NAMALWA (cell line): ENCODE measurements around the gene TMC6.
"Not testable (repeated sequence)": the region's sequence is repeated elsewhere in the genome, so short reads cannot be mapped to it uniquely, and the experiment has no call there.

ENCODE experiments used
- DNase-seq: peaks from one replicate; pipeline ENCODE4 v3.0.0-alpha.2; 2015; ENCODE audit warnings: low spot score

Gene TMC6

DNA sequence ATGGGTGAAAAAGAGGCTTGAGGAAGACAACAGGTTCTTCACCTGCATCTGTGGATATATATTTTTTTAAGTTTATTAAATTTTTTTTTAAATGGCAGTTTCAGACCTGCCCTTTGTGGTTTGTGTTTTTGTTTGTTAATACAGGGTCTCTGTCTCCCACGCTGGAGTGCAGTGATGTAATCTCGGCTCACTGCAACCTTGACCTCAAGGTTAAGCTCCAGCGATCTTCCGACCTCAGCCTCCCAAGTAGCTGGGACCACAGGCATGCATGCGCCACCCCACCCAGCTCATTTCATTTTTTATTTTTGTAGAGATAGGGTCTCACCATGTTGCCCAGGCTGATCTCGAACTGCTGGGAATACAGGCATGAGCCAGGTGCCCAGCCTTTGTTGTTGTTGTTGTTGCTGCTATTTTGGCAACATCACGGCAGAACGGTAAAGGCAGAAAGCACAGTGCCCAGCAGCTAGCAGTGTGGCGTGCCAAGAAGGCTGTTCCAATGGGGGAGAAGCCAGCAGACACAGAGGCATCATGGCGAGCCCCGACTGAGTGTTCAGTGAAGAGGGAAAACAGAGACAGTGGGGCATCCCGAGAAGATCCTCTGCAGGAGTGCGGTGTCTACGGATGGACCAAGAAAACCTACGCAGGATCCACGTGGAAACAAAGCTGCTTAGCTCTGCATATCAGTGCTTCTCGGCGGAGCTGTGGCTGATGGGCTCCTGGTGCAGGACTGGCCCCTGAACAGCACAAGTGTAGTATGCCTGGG is 19.6 kb downstream of the TMC6 start:
- DNase-seq: no peak

DNA sequence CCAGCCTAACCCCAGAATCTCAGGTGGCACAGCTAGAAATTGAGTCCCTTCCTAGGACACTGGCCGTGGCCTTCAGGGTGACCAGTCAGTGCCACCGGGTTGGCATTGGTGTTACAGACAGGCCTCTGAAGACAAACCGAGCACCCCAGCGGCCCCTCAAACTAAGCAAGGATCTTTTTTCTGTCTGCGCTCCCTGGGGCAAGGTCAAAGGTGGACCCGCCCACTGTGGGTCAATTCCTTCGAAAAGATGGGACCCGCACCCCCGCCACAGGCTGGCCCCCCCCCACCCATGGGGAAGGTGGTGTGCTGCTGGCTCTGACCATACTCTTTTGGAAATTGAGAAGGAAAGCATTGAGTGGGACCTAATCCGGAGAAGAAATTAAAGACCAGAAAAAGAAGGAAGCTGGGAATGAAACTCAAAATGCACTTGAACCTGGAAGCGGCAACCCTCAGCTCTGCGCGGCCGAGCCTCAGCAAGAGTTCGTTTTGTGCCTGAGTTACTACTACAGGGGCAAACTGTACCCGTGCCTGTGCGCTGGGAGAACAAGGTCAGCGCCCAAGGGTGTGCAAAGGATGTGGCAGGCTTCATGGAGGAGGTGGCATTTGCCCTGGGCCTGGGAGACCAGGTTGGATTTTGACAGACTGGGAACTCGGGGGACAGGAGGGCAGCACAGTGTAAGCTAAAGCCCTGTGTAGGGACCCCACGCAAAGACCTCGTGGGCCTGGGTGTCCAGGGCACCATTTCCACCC is 20.4 kb downstream of the TMC6 start:
- DNase-seq: no peak

DNA sequence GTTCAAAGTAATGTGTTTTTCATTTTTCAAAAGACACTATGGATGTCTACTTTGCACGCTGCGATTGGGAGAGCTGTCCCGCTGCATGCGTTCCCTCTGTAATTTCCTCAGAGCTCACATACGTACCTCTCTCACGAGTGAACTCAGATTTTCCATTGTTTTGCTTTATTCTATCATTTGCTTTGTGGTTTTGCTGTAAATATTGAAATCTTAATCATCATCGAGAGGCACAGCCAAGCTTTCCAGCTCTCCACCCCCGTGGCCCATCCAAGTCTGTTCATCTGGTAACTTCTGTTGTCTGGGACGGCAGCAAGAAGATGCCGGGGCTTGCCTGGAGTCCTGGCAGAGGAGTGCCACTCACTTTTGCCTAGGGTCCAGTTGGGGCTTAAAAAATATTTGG is 21.1 kb downstream of the TMC6 start:
- DNase-seq: no peak

GRCh38 chr17:78106211-78106610 is 22.3 kb downstream of the TMC6 start:
- DNase-seq: no peak

DNA sequence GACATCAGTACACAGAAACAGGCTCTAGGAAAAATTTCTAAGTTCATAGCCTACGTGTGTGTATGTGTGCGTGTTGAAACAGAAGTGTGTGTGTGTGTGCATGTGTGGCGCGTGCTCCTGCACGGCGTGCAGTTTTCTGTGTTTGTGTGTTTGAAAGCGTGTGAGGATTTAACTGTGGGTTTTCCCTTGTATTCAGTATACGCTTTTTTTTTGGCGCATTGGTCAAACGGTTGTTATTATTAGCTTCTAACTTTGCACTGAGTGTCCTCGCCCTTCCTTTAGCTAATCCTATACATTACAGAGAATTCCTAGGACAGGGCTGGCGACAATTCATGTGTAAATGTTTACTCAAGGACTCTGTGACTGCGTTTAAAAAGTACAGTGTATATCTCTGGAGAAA is 23.0 kb downstream of the TMC6 start:
- no peak for DNase-seq

DNA sequence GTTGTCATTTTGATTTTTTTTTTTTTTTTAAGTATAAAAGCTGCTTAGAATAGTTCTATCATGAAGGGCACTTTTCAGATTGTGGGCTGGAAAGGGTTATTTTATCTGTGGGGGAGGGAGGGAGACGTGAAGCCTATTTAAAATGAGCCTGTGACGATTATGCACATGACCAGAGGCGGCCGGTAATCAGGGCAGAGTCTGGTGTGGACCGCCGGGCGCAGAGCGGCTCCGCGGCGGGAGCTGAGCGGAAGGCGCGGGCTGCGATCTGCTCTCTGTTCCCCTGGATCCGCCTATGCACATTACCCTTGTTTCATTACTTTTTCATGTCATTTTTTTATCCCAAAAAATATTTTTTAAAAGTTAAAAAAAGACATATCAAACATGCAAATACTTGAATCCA is 23.5 kb downstream of the TMC6 start:
- no peak for DNase-seq

GRCh38 chr17:78104540-78104941 is 24.0 kb downstream of the TMC6 start:
- DNase-seq: no peak

DNA sequence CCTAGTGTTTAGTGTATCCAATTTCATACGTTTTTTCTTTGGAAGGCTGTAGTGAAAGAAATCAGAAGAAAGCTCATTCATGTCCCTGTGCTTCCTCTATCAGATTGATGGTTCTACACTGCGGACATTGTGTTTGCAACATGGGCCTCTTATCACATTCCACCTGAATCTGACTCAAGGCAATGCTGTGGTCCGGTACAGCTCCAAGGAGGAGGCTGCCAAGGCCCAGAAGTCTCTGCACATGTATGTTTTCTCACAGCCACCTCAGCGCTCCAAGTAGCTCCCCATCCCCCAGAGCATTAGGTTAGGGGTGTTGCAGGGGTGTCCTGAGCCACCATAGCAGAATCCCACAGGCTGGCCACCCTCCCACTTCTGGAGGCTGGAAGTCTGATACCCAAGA is 25.2 kb downstream of the TMC6 start:
- no peak for DNase-seq

GRCh38 chr17:78101542-78101941 is 27.0 kb downstream of the TMC6 start:
- no peak for DNase-seq

DNA sequence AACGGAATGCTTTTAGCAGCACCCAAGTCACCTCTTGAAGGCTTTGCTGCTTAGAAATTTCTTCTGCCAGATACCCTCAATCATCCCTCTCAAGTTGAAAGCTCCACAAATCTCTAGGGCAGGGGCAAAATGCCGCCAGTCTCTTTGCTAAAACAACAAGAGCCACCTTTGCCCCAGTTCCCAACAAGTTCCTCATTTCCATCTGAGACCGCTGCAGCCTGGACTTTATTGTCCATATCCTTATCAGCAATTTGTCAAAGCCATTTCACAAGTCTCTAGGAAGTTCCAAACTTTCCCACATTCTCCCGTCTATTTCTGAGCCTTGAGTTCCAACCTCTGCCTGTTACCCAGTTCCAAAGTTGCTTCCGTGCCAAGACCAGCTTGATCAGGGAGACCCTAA is 27.4 kb downstream of the TMC6 start:
- DNase-seq: no peak

GRCh38 chr17:78096093-78096492 is 32.5 kb downstream of the TMC6 start:
- DNase-seq: no peak

GRCh38 chr17:78095035-78095434 is 33.5 kb downstream of the TMC6 start:
- no peak for DNase-seq

- DNase-seq: no peak
These were observed 35.7 kb downstream of the TMC6 start for GRCh38 chr17:78092794-78093324.

- no peak for DNase-seq
These were observed 38.8 kb downstream of the TMC6 start for GRCh38 chr17:78089576-78090281.

- no peak for DNase-seq
These were observed 40.0 kb downstream of the TMC6 start for GRCh38 chr17:78088529-78088928.

- DNase-seq: no peak
These were observed 41.8 kb downstream of the TMC6 start for GRCh38 chr17:78086740-78087139.

DNA sequence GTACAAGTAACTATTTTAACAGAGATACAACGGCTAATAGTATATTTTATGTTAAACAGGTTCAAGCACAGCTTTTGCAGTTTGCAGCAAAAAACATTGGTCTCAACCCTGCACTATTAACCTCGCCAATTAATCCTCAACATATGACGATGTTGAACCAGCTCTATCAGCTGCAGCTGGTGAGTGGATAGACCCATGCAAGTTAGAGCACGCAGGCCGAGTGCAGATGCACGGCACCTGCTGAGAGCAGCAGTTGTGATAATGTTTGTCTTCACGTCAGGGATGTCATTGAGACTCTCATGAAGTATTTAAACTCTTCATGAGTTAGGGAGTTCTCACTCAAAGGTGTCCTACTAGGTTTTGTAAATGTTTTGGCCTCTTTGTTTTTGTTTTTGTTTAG is 45.6 kb downstream of the TMC6 start:
- no peak for DNase-seq

DNA sequence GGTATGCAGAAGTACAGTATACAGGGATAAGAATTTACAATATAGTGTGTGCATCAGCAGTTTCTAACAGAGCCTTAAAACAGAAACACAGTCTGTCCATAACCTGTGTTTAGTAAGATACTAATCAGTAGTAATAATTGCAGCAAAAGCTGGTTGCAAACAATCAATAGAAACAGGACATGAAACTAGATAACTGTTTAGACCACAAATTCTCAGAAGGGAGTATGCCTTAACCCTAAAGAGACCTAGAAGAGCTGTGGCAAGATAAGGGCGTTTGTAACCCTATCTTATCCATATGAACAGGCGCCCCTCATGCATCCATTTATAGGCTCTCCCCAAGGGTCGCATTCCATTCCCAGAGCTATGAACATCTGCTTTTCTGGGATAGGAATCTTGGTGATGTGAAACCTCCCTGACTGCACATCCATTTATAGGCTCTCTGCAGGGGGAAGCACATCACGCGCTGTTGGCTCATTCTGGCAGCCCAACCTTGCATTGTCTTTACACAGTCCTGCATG is 46.1 kb downstream of the TMC6 start:
- DNase-seq: not testable (repeated sequence)

- DNase-seq: no peak
These were observed 47.0 kb downstream of the TMC6 start for GRCh38 chr17:78081551-78081950.

- DNase-seq: no peak
These were observed 49.3 kb downstream of the TMC6 start for GRCh38 chr17:78079253-78079652.

- no peak for DNase-seq
These were observed 53.0 kb downstream of the TMC6 start for GRCh38 chr17:78075545-78075944.

DNA sequence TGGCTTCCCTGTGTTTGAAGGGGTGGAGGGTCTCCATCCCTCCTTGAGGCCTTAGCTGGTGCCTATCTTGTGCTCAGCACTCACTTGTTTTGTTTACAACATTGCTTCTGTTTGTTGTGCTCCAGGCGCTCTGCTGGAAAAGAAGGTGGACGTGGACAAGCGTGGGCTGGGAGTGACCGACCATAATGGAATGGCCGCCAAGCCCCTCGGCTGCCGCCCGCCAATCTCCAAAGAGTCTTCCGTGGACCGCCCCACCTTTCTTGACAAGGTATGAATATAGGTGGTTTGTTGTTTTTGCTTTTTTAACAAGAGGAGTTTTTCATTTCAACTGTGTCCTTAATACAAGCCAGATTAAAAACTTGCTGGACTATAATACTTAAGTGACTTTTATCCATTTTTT is 53.5 kb downstream of the TMC6 start:
- DNase-seq: no peak

GRCh38 chr17:78072961-78073360 is 55.6 kb downstream of the TMC6 start:
- no peak for DNase-seq
